B cell (primary cell): ENCODE data around the gene MYH11.

ENCODE experiments used
- EZH2 ChIP-seq: IDR thresholded peaks from 2 replicates; pipeline ENCODE4 v1.6.1; 2012; ENCODE audit warnings: borderline replicate concordance, low read depth, mild to moderate bottlenecking, moderate library complexity, low read length; ENCODE audit not compliant: insufficient read depth, poor library complexity, severe bottlenecking
- TF ChIP-seq, protein P1 (sequence below): fragments of 200-600 bp; IDR thresholded peaks from one replicate; pipeline ENCODE4 v1.8.0; 2022; ENCODE audit warnings: antibody characterized with exemption, mild to moderate bottlenecking

DNA sequence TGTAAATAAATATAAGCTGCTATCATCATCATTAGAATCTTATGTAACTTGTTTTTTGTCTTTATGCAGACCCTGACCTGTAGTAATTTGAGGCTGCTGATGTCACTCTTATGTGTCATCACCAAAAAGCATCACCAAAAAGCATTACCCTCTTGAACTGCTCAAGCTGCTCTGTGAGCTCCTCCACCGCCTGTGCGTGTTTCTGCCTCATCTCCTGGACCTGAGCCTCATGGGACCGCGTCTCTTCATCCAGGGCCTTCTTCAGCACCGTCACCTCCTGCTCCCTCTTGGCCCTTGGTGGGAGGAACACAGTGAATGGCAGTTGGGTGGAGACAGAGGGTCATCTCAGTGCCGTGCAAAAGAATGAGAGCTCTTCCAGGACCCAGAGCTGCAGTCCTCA lies 124.4 kb downstream of the MYH11 start:
- TF ChIP-seq, protein P1, sequence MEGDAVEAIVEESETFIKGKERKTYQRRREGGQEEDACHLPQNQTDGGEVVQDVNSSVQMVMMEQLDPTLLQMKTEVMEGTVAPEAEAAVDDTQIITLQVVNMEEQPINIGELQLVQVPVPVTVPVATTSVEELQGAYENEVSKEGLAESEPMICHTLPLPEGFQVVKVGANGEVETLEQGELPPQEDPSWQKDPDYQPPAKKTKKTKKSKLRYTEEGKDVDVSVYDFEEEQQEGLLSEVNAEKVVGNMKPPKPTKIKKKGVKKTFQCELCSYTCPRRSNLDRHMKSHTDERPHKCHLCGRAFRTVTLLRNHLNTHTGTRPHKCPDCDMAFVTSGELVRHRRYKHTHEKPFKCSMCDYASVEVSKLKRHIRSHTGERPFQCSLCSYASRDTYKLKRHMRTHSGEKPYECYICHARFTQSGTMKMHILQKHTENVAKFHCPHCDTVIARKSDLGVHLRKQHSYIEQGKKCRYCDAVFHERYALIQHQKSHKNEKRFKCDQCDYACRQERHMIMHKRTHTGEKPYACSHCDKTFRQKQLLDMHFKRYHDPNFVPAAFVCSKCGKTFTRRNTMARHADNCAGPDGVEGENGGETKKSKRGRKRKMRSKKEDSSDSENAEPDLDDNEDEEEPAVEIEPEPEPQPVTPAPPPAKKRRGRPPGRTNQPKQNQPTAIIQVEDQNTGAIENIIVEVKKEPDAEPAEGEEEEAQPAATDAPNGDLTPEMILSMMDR: no peak
- no peak for TF ChIP-seq EZH2
